Smooth muscle cell (in vitro differentiated cells): Measurements from ENCODE around the gene MGA. TPM values are rescaled to one million over a fixed set of nuclear protein-coding genes. Genes with fewer than 3 reads are reported as not detected.

ENCODE experiments used
- DNase-seq: peaks from one replicate; lab custom pipeline; 2025; ENCODE audit not compliant: unreplicated experiment; lab: John Stamatoyannopoulos, UW
- H2AFZ ChIP-seq: fragments of 200-600 bp; sonication (generic); 2 replicates; pipeline ENCODE4 v1.6.0; 2016; ENCODE audit warnings: antibody characterized with exemption, low read depth, mild to moderate bottlenecking
- H3F3A ChIP-seq: fragments of 200-600 bp; sonication (generic); 2 replicates; pipeline ENCODE4 v1.6.0; 2017; ENCODE audit warnings: antibody characterized with exemption, low read depth
- H3K27ac ChIP-seq: fragments of 200-600 bp; sonication (generic); 2 replicates; pipeline ENCODE4 v1.5.1; 2016; ENCODE audit warnings: low read depth, mild to moderate bottlenecking
- H3K27me3 ChIP-seq: fragments of 200-600 bp; sonication (generic); 2 replicates; pipeline ENCODE4 v1.6.1; 2016; ENCODE audit warnings: low read depth, mild to moderate bottlenecking
- H3K36me3 ChIP-seq: fragments of 200-600 bp; sonication (generic); 2 replicates; pipeline ENCODE4 v1.5.1; 2016; ENCODE audit warnings: low read depth
- H3K4me1 ChIP-seq: fragments of 200-600 bp; sonication (generic); 2 replicates; pipeline ENCODE4 v1.5.1; 2016; ENCODE audit warnings: low read depth
- H3K4me2 ChIP-seq: fragments of 200-600 bp; sonication (generic); 2 replicates; pipeline ENCODE4 v1.6.0; 2016; ENCODE audit warnings: mild to moderate bottlenecking
- H3K4me3 ChIP-seq: fragments of 200-600 bp; sonication (generic); 2 replicates; pipeline ENCODE4 v1.5.1; 2016; ENCODE audit warnings: mild to moderate bottlenecking
- H3K79me2 ChIP-seq: fragments of 200-600 bp; sonication (generic); 2 replicates; pipeline ENCODE4 v1.6.0; 2016; ENCODE audit warnings: low read depth, mild to moderate bottlenecking
- H3K9ac ChIP-seq: fragments of 200-600 bp; sonication (generic); 2 replicates; pipeline ENCODE4 v1.6.0; 2016; ENCODE audit warnings: low read depth
- H3K9me3 ChIP-seq: fragments of 200-600 bp; sonication (generic); replicated peaks from 2 replicates; pipeline ENCODE4 v1.5.1; 2016; ENCODE audit warnings: low read depth
- H4K20me1 ChIP-seq: fragments of 200-600 bp; sonication (generic); 2 replicates; pipeline ENCODE4 v1.6.0; 2016; ENCODE audit warnings: low read depth
- CTCF ChIP-seq: fragments of 200-600 bp; sonication (generic); IDR thresholded peaks from 2 replicates; pipeline ENCODE4 v1.5.1; 2017; ENCODE audit warnings: borderline replicate concordance, mild to moderate bottlenecking, antibody characterized with exemption; ENCODE audit not compliant: insufficient read depth, poor library complexity, severe bottlenecking
- WGBS: methylation state at CpG from one replicate; pipeline ENCODE4 v1.1.7; 2016; ENCODE audit warnings: low lambda C conversion rate; 5-methylcytosine and 5-hydroxymethylcytosine counted together
- polyA plus RNA-seq: library from polyadenylated mRNA; unstranded; fragments of >200 nt; fragmentation: Nextera tagmentation; extraction: Ambion mirVana; gene quantifications from 2 replicates; pipeline ENCODE4 v1.2.1, GENCODE V29; 2016
- total RNA-seq: library from RNA; depleted of rRNA; stranded (reverse); fragments of >200 nt; gene quantifications from 2 replicates; pipeline ENCODE4 v1.2.3, GENCODE V29; 2014

MGA gene
- total and polyA plus RNA-seq, 2 experiments from 2014 or later: 5.5 to 52.9 TPM

GRCh38 chr15:41653760-41654159, 6.4 kb upstream of the MGA start:
- TF ChIP-seq CTCF: no peak
- WGBS: 74% methylated on average over 3 of the region's 3 CpGs
- no peaks in the 10 kb centered on the region for H3K4me1 ChIP-seq
- DNase-seq: no peak
- no peaks in the 10 kb centered on the region for H4K20me1 ChIP-seq
- no peaks in the 10 kb centered on the region for H3K27me3 ChIP-seq
- H3K9me3 ChIP-seq: no peaks in the 10 kb centered on the region
- no peaks in the 10 kb centered on the region for H3K36me3 ChIP-seq
- no peak overlapping the region for H3K9ac ChIP-seq
- no peak overlapping the region for H3K4me2 ChIP-seq
- no peak overlapping the region for H3K4me3 ChIP-seq
- no peaks in the 10 kb centered on the region for H3F3A ChIP-seq
- no peaks in the 10 kb centered on the region for H3K79me2 ChIP-seq
- no peak overlapping the region for H3K27ac ChIP-seq
- no peak overlapping the region for H2AFZ ChIP-seq

GRCh38 chr15:41655716-41656115, 4.5 kb upstream of the MGA start:
- peaks cover under 1% of the 10 kb centered on the region for H4K20me1 ChIP-seq
- H3K36me3 ChIP-seq: no peaks in the 10 kb centered on the region
- no peaks in the 10 kb centered on the region for H3K79me2 ChIP-seq
- 87% methylated on average over 4 of the region's 4 CpGs for WGBS
- H3K4me2 ChIP-seq: no peak overlapping the region
- TF ChIP-seq CTCF: no peak
- H3K27me3 ChIP-seq: no peaks in the 10 kb centered on the region
- H3F3A ChIP-seq: no peaks in the 10 kb centered on the region
- no peaks in the 10 kb centered on the region for H3K9me3 ChIP-seq
- no peak overlapping the region for H2AFZ ChIP-seq
- no peaks in the 10 kb centered on the region for H3K4me1 ChIP-seq
- DNase-seq: no peak
- H3K27ac ChIP-seq: no peak overlapping the region
- no peak overlapping the region for H3K9ac ChIP-seq
- H3K4me3 ChIP-seq: no peak overlapping the region

GRCh38 chr15:41656188-41656587, 4.0 kb upstream of the MGA start:
- H3F3A ChIP-seq: no peaks in the 10 kb centered on the region
- H3K27ac ChIP-seq: no peak overlapping the region
- H3K79me2 ChIP-seq: peaks cover 4% of the 10 kb centered on the region
- H3K27me3 ChIP-seq: no peaks in the 10 kb centered on the region
- no peaks in the 10 kb centered on the region for H3K4me1 ChIP-seq
- H3K9ac ChIP-seq: no peak overlapping the region
- DNase-seq: no peak
- peaks cover 5% of the 10 kb centered on the region for H4K20me1 ChIP-seq
- no peak overlapping the region for H3K4me2 ChIP-seq
- no peak for TF ChIP-seq CTCF
- no peak overlapping the region for H3K4me3 ChIP-seq
- H3K36me3 ChIP-seq: no peaks in the 10 kb centered on the region
- no peaks in the 10 kb centered on the region for H3K9me3 ChIP-seq
- H2AFZ ChIP-seq: no peak overlapping the region
- WGBS: 85% methylated on average over 2 of the region's 2 CpGs

- TF ChIP-seq CTCF: no peak
- no peak overlapping the region for H3K4me2 ChIP-seq
These were observed 1.5 kb upstream of the MGA start for GRCh38 chr15:41658689-41659088.

More at GRCh38 chr15:41658689-41659088, 1.5 kb upstream of the MGA start:
- H3K36me3 ChIP-seq: no peaks in the 10 kb centered on the region
- H3K4me3 ChIP-seq: no peak overlapping the region
- peaks cover 29% of the 10 kb centered on the region for H3K79me2 ChIP-seq
- 86% methylated on average over 1 of the region's 1 CpG for WGBS
- H3K9ac ChIP-seq: no peak overlapping the region
- H3K27ac ChIP-seq: no peak overlapping the region
- no peaks in the 10 kb centered on the region for H3K9me3 ChIP-seq
- H3F3A ChIP-seq: no peaks in the 10 kb centered on the region
- no peak overlapping the region for H2AFZ ChIP-seq
- DNase-seq: no peak
- peaks cover 29% of the 10 kb centered on the region for H4K20me1 ChIP-seq
- peaks cover 6% of the 10 kb centered on the region for H3K4me1 ChIP-seq
- no peaks in the 10 kb centered on the region for H3K27me3 ChIP-seq
